Brain pericyte (primary cell): ENCODE data around the gene NSMCE3.
"Not testable (repeated sequence)": the region's sequence is repeated elsewhere in the genome, so short reads cannot be mapped to it uniquely, and the experiment has no call there.

Source experiments
- DNase-seq: peaks from one replicate; pipeline ENCODE4 v3.0.0-alpha.2; 2012; ENCODE audit warnings: low read depth, low spot score

NSMCE3 gene

GRCh38 chr15:29270169-29270955 is 740 bp upstream of the NSMCE3 start:
- DNase-seq: no peak

GRCh38 chr15:29268706-29269484 is 727 bp downstream of the NSMCE3 start:
- DNase-seq: no peak

- DNase-seq: no peak
Observed at GRCh38 chr15:29266052-29266582, 3.5 kb downstream of the NSMCE3 start.

GRCh38 chr15:29263289-29263688 is 6.3 kb downstream of the NSMCE3 start:
- no peak for DNase-seq

- DNase-seq: no peak
Observed at GRCh38 chr15:29262738-29263137, 6.9 kb downstream of the NSMCE3 start.

GRCh38 chr15:29260896-29261295 is 8.7 kb downstream of the NSMCE3 start:
- DNase-seq: no peak

GRCh38 chr15:29259233-29259632 is 10.4 kb downstream of the NSMCE3 start:
- no peak for DNase-seq

- no peak for DNase-seq
Observed at GRCh38 chr15:29252234-29252633, 17.4 kb downstream of the NSMCE3 start.

- no peak for DNase-seq
Observed at GRCh38 chr15:29244544-29244943, 25.1 kb downstream of the NSMCE3 start.

- no peak for DNase-seq
Observed at GRCh38 chr15:29244123-29244522, 25.5 kb downstream of the NSMCE3 start.

GRCh38 chr15:29242456-29243242 is 27.0 kb downstream of the NSMCE3 start:
- no peak for DNase-seq

GRCh38 chr15:29241207-29241606 is 28.4 kb downstream of the NSMCE3 start:
- DNase-seq: no peak

GRCh38 chr15:29239395-29239794 is 30.2 kb downstream of the NSMCE3 start:
- DNase-seq: no peak

- DNase-seq: no peak
Observed at GRCh38 chr15:29233566-29233965, 36.1 kb downstream of the NSMCE3 start.

GRCh38 chr15:29226436-29227208 is 43.0 kb downstream of the NSMCE3 start:
- no peak for DNase-seq

- DNase-seq: no peak
Observed at GRCh38 chr15:29225534-29226234, 43.9 kb downstream of the NSMCE3 start.

- not testable (repeated sequence) for DNase-seq
Observed at GRCh38 chr15:29224987-29225363, 44.6 kb downstream of the NSMCE3 start.

- not testable (repeated sequence) for DNase-seq
Observed at GRCh38 chr15:29224235-29224986, 45.2 kb downstream of the NSMCE3 start.

GRCh38 chr15:29223640-29224039 is 46.0 kb downstream of the NSMCE3 start:
- DNase-seq: no peak
